ENCODE data around the gene AP4M1.
A peak's percentile ranks its signal among the peaks of the same experiment; 100 is the strongest.

The AP4M1 gene

DNA sequence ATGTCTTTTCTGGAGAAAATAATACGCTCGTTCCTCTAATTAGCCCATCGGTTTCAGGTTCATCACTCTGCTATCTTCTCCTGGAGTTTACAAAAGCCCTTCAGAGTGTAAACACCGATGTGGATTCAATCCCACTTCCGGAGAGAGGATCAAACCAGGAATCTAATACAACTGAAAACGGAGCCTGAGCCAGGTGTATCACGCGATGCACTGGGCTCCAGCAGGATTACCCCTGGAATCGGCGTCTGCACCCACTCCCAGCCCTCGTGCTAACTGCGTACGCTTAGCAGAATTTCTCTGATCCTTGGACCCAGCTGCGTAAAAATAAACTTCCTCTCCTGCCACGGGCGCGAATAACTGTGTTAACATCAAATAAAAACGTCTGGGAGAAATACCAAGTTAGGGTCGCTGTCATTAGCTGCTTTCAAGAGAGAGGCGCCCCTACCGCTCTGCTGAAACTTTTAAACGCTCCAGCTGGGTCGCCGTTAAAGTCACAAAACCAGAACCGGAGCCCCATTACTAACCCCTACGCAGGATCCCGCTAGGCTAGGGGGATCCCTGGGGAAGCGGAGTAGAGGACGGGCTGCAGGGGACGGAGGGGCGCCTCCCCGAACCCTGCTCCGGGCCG, 20.4 kb upstream of the AP4M1 start:
- Histone ChIP-seq H3K36me3 (ENCODE audit: insufficient read depth, low read length) (peaks cover 20% of the 10 kb centered on the region; the same call in 1 of the 2 replicates), H3K9me3 (ENCODE audit: insufficient read depth, low read depth, low read length) (no peaks in the 10 kb centered on the region), H3K9me2 (replicated peaks; ENCODE audit: low read depth, low read length) (no peaks in the 10 kb centered on the region), H3K9ac (ENCODE audit: low read depth, low read length, poor library complexity, severe bottlenecking) (peak overlapping the region; percentile 97), H3K4me1 (ENCODE audit: insufficient read depth, low read length, poor library complexity, severe bottlenecking) (peaks cover 16% of the 10 kb centered on the region), H3K4me3 (ENCODE audit: low read length, poor library complexity, severe bottlenecking) (peak overlapping the region; percentile 95), H2AFZ (ENCODE audit: low read length) (no peak overlapping the region), H3F3A (ENCODE audit: low read depth) (no peaks in the 10 kb centered on the region), H3K27me3 (ENCODE audit: insufficient read depth, low read length, poor library complexity, severe bottlenecking) (no peaks in the 10 kb centered on the region), H3K4me2 (ENCODE audit: low read depth, low read length, poor library complexity, severe bottlenecking) (peak overlapping the region; percentile 82), H3K79me2 (ENCODE audit: insufficient read depth, low read length) (peaks cover 49% of the 10 kb centered on the region), H4K20me1 (ENCODE audit: insufficient read depth, low read length, poor library complexity, severe bottlenecking) (peaks cover 44% of the 10 kb centered on the region)
- TF ChIP-seq, protein P1, sequence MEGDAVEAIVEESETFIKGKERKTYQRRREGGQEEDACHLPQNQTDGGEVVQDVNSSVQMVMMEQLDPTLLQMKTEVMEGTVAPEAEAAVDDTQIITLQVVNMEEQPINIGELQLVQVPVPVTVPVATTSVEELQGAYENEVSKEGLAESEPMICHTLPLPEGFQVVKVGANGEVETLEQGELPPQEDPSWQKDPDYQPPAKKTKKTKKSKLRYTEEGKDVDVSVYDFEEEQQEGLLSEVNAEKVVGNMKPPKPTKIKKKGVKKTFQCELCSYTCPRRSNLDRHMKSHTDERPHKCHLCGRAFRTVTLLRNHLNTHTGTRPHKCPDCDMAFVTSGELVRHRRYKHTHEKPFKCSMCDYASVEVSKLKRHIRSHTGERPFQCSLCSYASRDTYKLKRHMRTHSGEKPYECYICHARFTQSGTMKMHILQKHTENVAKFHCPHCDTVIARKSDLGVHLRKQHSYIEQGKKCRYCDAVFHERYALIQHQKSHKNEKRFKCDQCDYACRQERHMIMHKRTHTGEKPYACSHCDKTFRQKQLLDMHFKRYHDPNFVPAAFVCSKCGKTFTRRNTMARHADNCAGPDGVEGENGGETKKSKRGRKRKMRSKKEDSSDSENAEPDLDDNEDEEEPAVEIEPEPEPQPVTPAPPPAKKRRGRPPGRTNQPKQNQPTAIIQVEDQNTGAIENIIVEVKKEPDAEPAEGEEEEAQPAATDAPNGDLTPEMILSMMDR (conservative IDR thresholded peaks at IDR 0.05; ENCODE audit: low read length), result no peak
- no peak for TF ChIP-seq EZH2phosphoT487 (IDR thresholded peaks at IDR 0.05; ENCODE audit: borderline replicate concordance)

DNA sequence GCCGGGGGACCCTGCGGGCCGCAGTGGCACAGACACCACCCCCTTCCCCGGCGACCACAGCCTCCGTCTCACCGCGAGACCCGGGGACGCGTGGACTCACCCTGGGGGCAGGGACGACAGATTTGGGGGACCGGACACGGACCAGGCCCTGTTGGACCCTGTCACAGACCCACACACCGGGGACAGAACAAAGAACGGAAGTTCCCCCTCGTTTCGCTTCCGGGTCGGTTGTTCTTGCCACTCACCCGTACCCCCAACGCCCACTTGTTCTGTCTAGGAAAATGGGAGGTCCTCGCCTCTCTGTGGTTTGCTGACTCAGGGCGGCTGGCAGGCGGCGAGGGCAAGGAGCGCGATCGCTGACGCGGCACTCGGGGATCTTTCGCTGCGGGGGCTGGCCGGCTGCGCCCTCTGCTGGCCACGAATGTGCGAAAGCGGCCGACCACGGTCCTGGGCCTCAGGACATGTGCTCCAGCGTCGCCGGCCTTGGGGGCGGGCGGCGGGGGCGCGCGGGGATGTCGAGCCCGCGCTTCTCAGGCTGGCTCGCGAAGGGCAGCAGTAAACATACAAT, 19.8 kb upstream of the AP4M1 start, which contains the start of gene ZNF3:
Gene ZNF3 (minus strand): TSS at position 189 of the 568 bp plus-strand sequence. CDS start 4,366 bp downstream, outside the sequence.
- H4K20me1 ChIP-seq (ENCODE audit: insufficient read depth, low read length, poor library complexity, severe bottlenecking), result peaks cover 42% of the 10 kb centered on the region
- H3K4me3 ChIP-seq (ENCODE audit: low read length, poor library complexity, severe bottlenecking), result peak within 1 kb of the TSS; percentile 95
- no peaks in the 10 kb centered on the region for H3K9me3 ChIP-seq (ENCODE audit: insufficient read depth, low read depth, low read length)
- H3K9me2 ChIP-seq (replicated peaks; ENCODE audit: low read depth, low read length), result no peaks in the 10 kb centered on the region
- no peaks in the 10 kb centered on the region for H3F3A ChIP-seq (ENCODE audit: low read depth)
- H3K79me2 ChIP-seq (ENCODE audit: insufficient read depth, low read length), result peaks cover 46% of the 10 kb centered on the region
- peaks cover 15% of the 10 kb centered on the region; the same call in 1 of the 2 replicates for H3K36me3 ChIP-seq (ENCODE audit: insufficient read depth, low read length)
- TF ChIP-seq, protein P1 (conservative IDR thresholded peaks at IDR 0.05; ENCODE audit: low read length), result peak; percentile 77
- TF ChIP-seq EZH2phosphoT487 (IDR thresholded peaks at IDR 0.05; ENCODE audit: borderline replicate concordance), result no peak
- H3K4me2 ChIP-seq (ENCODE audit: low read depth, low read length, poor library complexity, severe bottlenecking), result peak within 1 kb of the TSS; percentile 82
- H3K4me1 ChIP-seq (ENCODE audit: insufficient read depth, low read length, poor library complexity, severe bottlenecking), result peaks cover 16% of the 10 kb centered on the region
- H3K27me3 ChIP-seq (ENCODE audit: insufficient read depth, low read length, poor library complexity, severe bottlenecking), result no peaks in the 10 kb centered on the region
- peak within 1 kb of the TSS; percentile 60 for H2AFZ ChIP-seq (ENCODE audit: low read length)
- H3K9ac ChIP-seq (ENCODE audit: low read depth, low read length, poor library complexity, severe bottlenecking), result peak within 1 kb of the TSS; percentile 97

DNA sequence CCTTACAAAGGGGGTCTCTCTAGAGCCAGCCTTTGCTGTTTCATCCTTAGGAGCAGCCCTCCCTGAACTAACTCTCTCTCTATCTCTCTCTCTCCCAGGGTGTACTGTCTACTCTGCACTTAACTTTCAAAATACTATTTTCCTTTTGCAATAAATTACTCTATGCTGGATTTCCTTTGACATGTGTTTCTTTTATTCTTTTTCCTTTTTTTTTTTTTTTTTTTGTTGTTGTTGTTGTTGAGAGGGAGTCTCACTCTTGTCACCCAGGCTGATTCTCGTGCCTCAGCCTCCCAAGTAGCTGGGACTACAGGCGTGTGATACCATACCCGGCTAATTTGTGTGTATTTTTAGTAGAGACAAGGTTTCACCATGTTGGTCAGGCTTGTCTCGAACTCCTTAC, 18.5 kb upstream of the AP4M1 start:
- no peak overlapping the region for H3K4me3 ChIP-seq (ENCODE audit: low read length, poor library complexity, severe bottlenecking)
- H3K36me3 ChIP-seq (ENCODE audit: insufficient read depth, low read length), result 0 out of 2 replicates have a peak, but pooled peaks cover 8% of the 10 kb centered on the region
- H3K9ac ChIP-seq (ENCODE audit: low read depth, low read length, poor library complexity, severe bottlenecking), result no peak overlapping the region
- peaks cover 17% of the 10 kb centered on the region for H3K4me1 ChIP-seq (ENCODE audit: insufficient read depth, low read length, poor library complexity, severe bottlenecking)
- H3K27me3 ChIP-seq (ENCODE audit: insufficient read depth, low read length, poor library complexity, severe bottlenecking), result no peaks in the 10 kb centered on the region
- peaks cover 31% of the 10 kb centered on the region for H4K20me1 ChIP-seq (ENCODE audit: insufficient read depth, low read length, poor library complexity, severe bottlenecking)
- no peak overlapping the region for H3K4me2 ChIP-seq (ENCODE audit: low read depth, low read length, poor library complexity, severe bottlenecking)
- H3K9me2 ChIP-seq (replicated peaks; ENCODE audit: low read depth, low read length), result no peaks in the 10 kb centered on the region
- H3F3A ChIP-seq (ENCODE audit: low read depth), result no peaks in the 10 kb centered on the region
- H3K9me3 ChIP-seq (ENCODE audit: insufficient read depth, low read depth, low read length), result no peaks in the 10 kb centered on the region
- TF ChIP-seq, protein P1 (conservative IDR thresholded peaks at IDR 0.05; ENCODE audit: low read length), result no peak
- no peak for TF ChIP-seq EZH2phosphoT487 (IDR thresholded peaks at IDR 0.05; ENCODE audit: borderline replicate concordance)
- no peak overlapping the region for H2AFZ ChIP-seq (ENCODE audit: low read length)
- peaks cover 37% of the 10 kb centered on the region for H3K79me2 ChIP-seq (ENCODE audit: insufficient read depth, low read length)

All from Loucy (cell line).